ENCODE results near the gene CACNG7. TPM values are rescaled to one million over a fixed set of nuclear protein-coding genes. Genes with fewer than 3 reads are reported as not detected.

CACNG7 gene
- total RNA-seq, 1 experiment from 2014 or later: not detected

- peaks cover 17% of the 10 kb centered on the region for H3K27me3 ChIP-seq (replicated peaks; ENCODE audit: insufficient read depth, low read depth, low read length, poor library complexity)
- no TSS peak for BruUV-seq (replicated peaks)
- POLR2A ChIA-PET (ENCODE audit: low non-redundant PET): no interaction called here
Observed at GRCh38 chr19:53962887-53963431, 53.9 kb downstream of the CACNG7 start, which contains the start of gene CACNG8. Gene CACNG8 (plus strand): TSS chr19:53962937.

GRCh38 chr19:53965091-53965490 is 56.0 kb downstream of the CACNG7 start:
- Histone ChIP-seq H3K9me3 (ENCODE audit: low read depth, low read length, poor library complexity, severe bottlenecking) (no peaks in the 10 kb centered on the region), H3K4me1 (ENCODE audit: insufficient read depth, low read length, poor library complexity, severe bottlenecking) (peaks cover 4% of the 10 kb centered on the region), H3K27me3 (replicated peaks; ENCODE audit: insufficient read depth, low read depth, low read length, poor library complexity) (peaks cover 17% of the 10 kb centered on the region), H3K36me3 (ENCODE audit: insufficient read depth, low read length, poor library complexity, severe bottlenecking) (no peaks in the 10 kb centered on the region), H3K4me3 (ENCODE audit: low read depth, low read length, poor library complexity, severe bottlenecking) (no peak overlapping the region), H3K27ac (ENCODE audit: low read depth, low read length, poor library complexity, severe bottlenecking) (no peak overlapping the region)
- CTCF ChIA-PET: no interaction called here
- no TSS peak for BruUV-seq (replicated peaks)
- POLR2A ChIA-PET (ENCODE audit: low non-redundant PET): interaction anchor here (0.6 kb wide), 1 partner anchor 681 kb away, joined by 3 read pairs; no protein-coding TSS in a partner anchor
- TF ChIP-seq EZH2 (IDR thresholded peaks at IDR 0.05; ENCODE audit: borderline replicate concordance, low read depth, low read length, poor library complexity, severe bottlenecking) (no peak), CTCF (conservative IDR thresholded peaks at IDR 0.05; ENCODE audit: low read depth, low read length) (no peak)
- DNase-seq (ENCODE audit: low spot score): no peak
- intact Hi-C loops (cut with micrococcal nuclease; ENCODE audit: unreplicated experiment): no loop called here

More at GRCh38 chr19:53962887-53963431, 53.9 kb downstream of the CACNG7 start, which contains the start of gene CACNG8:
- H3K27ac ChIP-seq (ENCODE audit: low read depth, low read length, poor library complexity, severe bottlenecking): no peak within 1 kb of the TSS
- CTCF ChIA-PET: no interaction called here
- intact Hi-C loops (cut with micrococcal nuclease; ENCODE audit: unreplicated experiment): no loop called here
- peak within 1 kb of the TSS; percentile 61 for H3K4me3 ChIP-seq (ENCODE audit: low read depth, low read length, poor library complexity, severe bottlenecking)
- no peaks in the 10 kb centered on the region for H3K9me3 ChIP-seq (ENCODE audit: low read depth, low read length, poor library complexity, severe bottlenecking)
- DNase-seq (ENCODE audit: low spot score): no peak
- peaks cover 15% of the 10 kb centered on the region for H3K4me1 ChIP-seq (ENCODE audit: insufficient read depth, low read length, poor library complexity, severe bottlenecking)
- TF ChIP-seq CTCF (conservative IDR thresholded peaks at IDR 0.05; ENCODE audit: low read depth, low read length) (no peak), EZH2 (IDR thresholded peaks at IDR 0.05; ENCODE audit: borderline replicate concordance, low read depth, low read length, poor library complexity, severe bottlenecking) (no peak)
- no peaks in the 10 kb centered on the region for H3K36me3 ChIP-seq (ENCODE audit: insufficient read depth, low read length, poor library complexity, severe bottlenecking)

GRCh38 chr19:53966931-53967330 is 57.9 kb downstream of the CACNG7 start:
- peaks cover 7% of the 10 kb centered on the region for H3K27me3 ChIP-seq (replicated peaks; ENCODE audit: insufficient read depth, low read depth, low read length, poor library complexity)

More at GRCh38 chr19:53966931-53967330, 57.9 kb downstream of the CACNG7 start:
- Histone ChIP-seq H3K27ac (ENCODE audit: low read depth, low read length, poor library complexity, severe bottlenecking) (no peak overlapping the region), H3K4me1 (ENCODE audit: insufficient read depth, low read length, poor library complexity, severe bottlenecking) (no peaks in the 10 kb centered on the region), H3K9me3 (ENCODE audit: low read depth, low read length, poor library complexity, severe bottlenecking) (no peaks in the 10 kb centered on the region), H3K36me3 (ENCODE audit: insufficient read depth, low read length, poor library complexity, severe bottlenecking) (no peaks in the 10 kb centered on the region), H3K4me3 (ENCODE audit: low read depth, low read length, poor library complexity, severe bottlenecking) (no peak overlapping the region)
- no peak for DNase-seq (ENCODE audit: low spot score)
- intact Hi-C loops (cut with micrococcal nuclease; ENCODE audit: unreplicated experiment): no loop called here
- ChIA-PET CTCF (no interaction called here), POLR2A (ENCODE audit: low non-redundant PET) (interaction anchor here (0.9 kb wide), 1 partner anchor 13 kb away, joined by 14 read pairs; no protein-coding TSS in a partner anchor)
- TF ChIP-seq CTCF (conservative IDR thresholded peaks at IDR 0.05; ENCODE audit: low read depth, low read length) (no peak), EZH2 (IDR thresholded peaks at IDR 0.05; ENCODE audit: borderline replicate concordance, low read depth, low read length, poor library complexity, severe bottlenecking) (no peak)
- no TSS peak for BruUV-seq (replicated peaks)
